Measurements from ENCODE around the gene SIPA1L3.

DNA sequence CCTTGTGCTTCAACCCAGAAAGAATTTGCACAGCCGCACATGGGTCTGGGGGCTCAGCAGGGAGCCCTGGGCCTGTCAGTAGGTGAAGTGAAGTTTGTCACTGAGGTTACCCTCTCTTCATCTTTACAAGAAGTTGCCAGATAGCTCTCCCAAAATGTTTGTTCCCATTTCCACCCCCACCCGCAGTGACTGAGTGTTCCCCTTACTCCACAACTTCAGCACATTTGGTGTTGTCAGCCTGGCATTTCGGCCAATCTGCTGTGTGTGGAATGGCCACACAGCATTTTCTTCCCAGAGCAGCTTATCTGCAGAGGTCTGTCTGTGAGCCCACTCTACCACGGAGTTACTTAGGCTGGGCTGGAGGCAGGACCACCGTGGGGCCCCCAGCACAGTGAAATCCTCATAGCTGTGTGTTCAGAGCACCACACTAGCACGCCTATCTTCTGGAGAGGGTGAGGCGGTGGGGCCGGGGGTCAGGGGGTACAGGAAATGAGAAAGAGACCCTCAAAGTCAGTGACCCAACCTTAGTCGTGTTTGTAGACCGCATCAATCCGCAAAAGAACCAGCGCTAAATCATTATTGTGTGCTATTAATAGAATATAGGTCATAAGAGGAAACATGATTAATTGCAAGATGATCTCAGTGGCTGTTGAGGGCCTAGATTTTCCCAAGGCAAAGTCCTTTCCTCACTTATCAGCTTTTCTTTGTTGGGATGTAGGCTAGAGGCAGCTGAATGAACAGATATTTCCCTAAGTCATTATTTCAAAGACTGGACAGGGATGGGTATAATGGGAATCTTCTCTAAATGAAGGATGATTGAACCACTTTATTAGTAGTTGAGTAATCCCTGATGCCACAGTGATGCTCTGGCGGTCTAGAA is 116.0 kb downstream of the SIPA1L3 start:
- TF ChIP-seq U2AF2 (IDR thresholded peaks at IDR 0.05; ENCODE audit: low read depth, low read length) (no peak), JUND (CRISPR knock-in tag; IDR thresholded peaks at IDR 0.05) (no peak)
- TF ChIP-seq, protein P1, sequence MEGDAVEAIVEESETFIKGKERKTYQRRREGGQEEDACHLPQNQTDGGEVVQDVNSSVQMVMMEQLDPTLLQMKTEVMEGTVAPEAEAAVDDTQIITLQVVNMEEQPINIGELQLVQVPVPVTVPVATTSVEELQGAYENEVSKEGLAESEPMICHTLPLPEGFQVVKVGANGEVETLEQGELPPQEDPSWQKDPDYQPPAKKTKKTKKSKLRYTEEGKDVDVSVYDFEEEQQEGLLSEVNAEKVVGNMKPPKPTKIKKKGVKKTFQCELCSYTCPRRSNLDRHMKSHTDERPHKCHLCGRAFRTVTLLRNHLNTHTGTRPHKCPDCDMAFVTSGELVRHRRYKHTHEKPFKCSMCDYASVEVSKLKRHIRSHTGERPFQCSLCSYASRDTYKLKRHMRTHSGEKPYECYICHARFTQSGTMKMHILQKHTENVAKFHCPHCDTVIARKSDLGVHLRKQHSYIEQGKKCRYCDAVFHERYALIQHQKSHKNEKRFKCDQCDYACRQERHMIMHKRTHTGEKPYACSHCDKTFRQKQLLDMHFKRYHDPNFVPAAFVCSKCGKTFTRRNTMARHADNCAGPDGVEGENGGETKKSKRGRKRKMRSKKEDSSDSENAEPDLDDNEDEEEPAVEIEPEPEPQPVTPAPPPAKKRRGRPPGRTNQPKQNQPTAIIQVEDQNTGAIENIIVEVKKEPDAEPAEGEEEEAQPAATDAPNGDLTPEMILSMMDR (CRISPR knock-in tag; IDR thresholded peaks at IDR 0.05) = no peak
